ENCODE data around the gene ZNF101.

Gene ZNF101

GRCh38 chr19:19642506-19643157 lies 26.0 kb upstream of the ZNF101 start:
- DNase-seq, result peak; percentile 40

GRCh38 chr19:19643158-19644053 lies 25.2 kb upstream of the ZNF101 start, which contains the start of gene GMIP:
TSS of gene GMIP (minus strand) at chr19:19643657. CDS start at chr19:19643529, 128 bp downstream.
- peak; percentile 79 for DNase-seq

GRCh38 chr19:19644054-19644388 lies 24.6 kb upstream of the ZNF101 start:
- no peak for DNase-seq

- DNase-seq, result no peak
Measured at GRCh38 chr19:19645233-19645870, 23.3 kb upstream of the ZNF101 start.

- DNase-seq, result no peak
Measured at GRCh38 chr19:19647037-19647835, 21.4 kb upstream of the ZNF101 start.

- DNase-seq, result no peak
Measured at GRCh38 chr19:19649155-19649554, 19.5 kb upstream of the ZNF101 start.

GRCh38 chr19:19649580-19649995 lies 19.1 kb upstream of the ZNF101 start:
- DNase-seq, result no peak

GRCh38 chr19:19650331-19650730 lies 18.3 kb upstream of the ZNF101 start:
- no peak for DNase-seq

GRCh38 chr19:19651076-19651475 lies 17.6 kb upstream of the ZNF101 start:
- DNase-seq, result no peak

GRCh38 chr19:19652482-19653295 lies 15.9 kb upstream of the ZNF101 start:
- DNase-seq, result no peak

- no peak for DNase-seq
Measured at GRCh38 chr19:19653597-19654147, 15.0 kb upstream of the ZNF101 start.

GRCh38 chr19:19654441-19654840 lies 14.2 kb upstream of the ZNF101 start:
- DNase-seq, result no peak

GRCh38 chr19:19655051-19655594 lies 13.5 kb upstream of the ZNF101 start:
- DNase-seq, result no peak

GRCh38 chr19:19655641-19656343 lies 12.8 kb upstream of the ZNF101 start:
- DNase-seq, result no peak

- DNase-seq, result no peak
Measured at GRCh38 chr19:19656451-19657396, 11.9 kb upstream of the ZNF101 start.

GRCh38 chr19:19657397-19657783 lies 11.2 kb upstream of the ZNF101 start:
- DNase-seq, result no peak

GRCh38 chr19:19659646-19660245 lies 8.9 kb upstream of the ZNF101 start:
- DNase-seq, result no peak

- DNase-seq, result no peak
Measured at GRCh38 chr19:19661141-19661674, 7.4 kb upstream of the ZNF101 start.
